Neuron (in vitro differentiated cells): ENCODE results near the gene KCNJ2.

ENCODE experiments used
- H2AFZ ChIP-seq: one replicate; pipeline ENCODE4 v1.6.1; 2013; ENCODE audit warnings: low read depth, mild to moderate bottlenecking, inconsistent platforms, low read length, moderate library complexity
- H3K27me3 ChIP-seq: one replicate; pipeline ENCODE4 v1.6.1; 2013; ENCODE audit warnings: low read length; ENCODE audit not compliant: insufficient read depth
- H3K36me3 ChIP-seq: one replicate; pipeline ENCODE4 v1.6.1; 2013; ENCODE audit warnings: low read length; ENCODE audit not compliant: insufficient read depth
- H3K4me1 ChIP-seq: one replicate; pipeline ENCODE4 v1.6.1; 2013; ENCODE audit warnings: low read length; ENCODE audit not compliant: insufficient read depth
- H3K4me3 ChIP-seq: 2 replicates; pipeline ENCODE4 v1.5.1; 2013; ENCODE audit warnings: mild to moderate bottlenecking, low read length, moderate library complexity
- H3K9me3 ChIP-seq: one replicate; pipeline ENCODE4 v1.6.1; 2013; ENCODE audit warnings: low read length

Gene KCNJ2

DNA sequence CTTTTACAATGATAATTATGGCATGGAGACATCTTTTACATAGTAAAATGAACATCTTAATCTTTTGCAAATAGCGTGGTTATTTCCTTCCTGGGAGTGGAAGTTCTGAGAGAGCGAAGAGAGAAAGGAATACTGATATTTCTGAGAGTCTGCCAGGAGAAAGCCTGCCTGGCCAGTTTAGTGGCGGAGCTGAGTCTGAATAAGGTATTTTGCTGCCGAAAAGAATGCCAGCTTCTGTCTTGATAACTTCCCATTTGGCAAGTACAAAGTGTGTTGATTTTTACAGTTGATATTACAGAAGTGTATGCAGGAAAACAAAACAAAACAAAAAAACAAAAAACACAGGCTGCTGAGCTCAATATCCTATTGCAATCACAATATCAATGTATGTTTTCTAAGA, 55.9 kb downstream of the KCNJ2 start:
- H2AFZ ChIP-seq = no peak overlapping the region
- H3K36me3 ChIP-seq = no peaks in the 10 kb centered on the region
- H3K9me3 ChIP-seq = no peaks in the 10 kb centered on the region
- H3K4me1 ChIP-seq = no peaks in the 10 kb centered on the region
- no peak overlapping the region for H3K4me3 ChIP-seq
- H3K27me3 ChIP-seq = no peaks in the 10 kb centered on the region
